Kidney epithelial cell (primary cell): ENCODE data around the gene ATP2A2. TPM values are rescaled to one million over a fixed set of nuclear protein-coding genes. Genes with fewer than 3 reads are reported as not detected.

Source experiments
- DNase-seq: peaks from one replicate; pipeline ENCODE4 v3.0.0-alpha.2; 2010; ENCODE audit warnings: low read depth
- H3K27me3 ChIP-seq: 2 replicates; pipeline ENCODE4 v1.6.0; 2011; ENCODE audit warnings: low read length; ENCODE audit not compliant: control insufficient read depth, insufficient read depth
- H3K36me3 ChIP-seq: 2 replicates; pipeline ENCODE4 v1.5.1; 2011; ENCODE audit warnings: low read length; ENCODE audit not compliant: control insufficient read depth, insufficient read depth
- H3K4me3 ChIP-seq: 2 replicates; pipeline ENCODE4 v1.5.1; 2011; ENCODE audit warnings: low read depth, mild to moderate bottlenecking, control low read depth, low read length
- total RNA-seq: library from RNA; depleted of rRNA; stranded (reverse); fragments of >200 nt; gene quantifications from 2 replicates; pipeline ENCODE4 v1.2.3, GENCODE V29; 2015
- TF ChIP-seq, protein P1 (sequence below): IDR thresholded peaks from 2 replicates; pipeline ENCODE4 v1.5.1; 2011; ENCODE audit warnings: mild to moderate bottlenecking, moderate library complexity, low read length, control low read depth, inconsistent platforms; ENCODE audit not compliant: insufficient read depth, poor library complexity, severe bottlenecking

Gene ATP2A2
- total RNA-seq, 1 donor from 2014 or later = 128 TPM

DNA sequence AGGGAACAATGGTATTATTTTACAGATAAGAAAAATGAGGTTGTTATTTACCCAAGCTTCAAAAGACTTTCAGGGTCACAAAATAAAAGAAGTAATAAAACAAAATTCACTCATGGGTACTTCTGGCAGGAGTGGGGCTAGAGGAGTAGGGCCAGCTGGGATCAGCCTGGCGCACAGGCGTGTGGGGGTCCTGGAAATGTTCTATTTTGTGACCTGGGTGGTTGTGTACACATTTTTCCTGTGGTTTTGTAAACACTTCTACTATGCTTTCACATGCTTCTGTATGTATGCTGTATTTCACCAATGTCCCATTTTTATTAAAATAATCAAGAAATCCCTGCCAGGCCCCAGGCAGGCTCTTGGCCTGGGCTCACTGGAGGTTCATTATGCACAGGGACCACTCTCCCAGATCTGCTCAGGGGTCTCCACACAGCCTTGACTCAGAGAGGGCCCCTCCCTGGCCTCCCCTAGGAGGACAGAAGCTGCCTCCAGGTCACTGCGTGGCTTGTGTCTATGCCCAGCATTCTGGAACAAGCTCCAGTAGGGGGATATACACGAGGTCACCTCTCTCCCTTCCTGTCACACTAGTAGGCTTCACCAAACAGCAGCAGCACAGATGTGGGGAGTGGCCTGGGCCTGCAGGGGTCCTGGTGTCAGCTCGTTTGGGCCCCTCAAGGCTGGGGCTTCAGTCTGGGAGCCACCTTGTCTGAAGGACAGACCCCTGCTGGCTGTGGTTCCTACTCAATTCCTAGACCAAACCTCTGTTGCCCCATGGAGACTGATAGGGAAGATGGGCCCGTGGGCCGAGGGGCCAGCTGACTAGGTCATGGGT lies 84.7 kb downstream of the ATP2A2 start:
- H3K4me3 ChIP-seq = no peak overlapping the region

DNA sequence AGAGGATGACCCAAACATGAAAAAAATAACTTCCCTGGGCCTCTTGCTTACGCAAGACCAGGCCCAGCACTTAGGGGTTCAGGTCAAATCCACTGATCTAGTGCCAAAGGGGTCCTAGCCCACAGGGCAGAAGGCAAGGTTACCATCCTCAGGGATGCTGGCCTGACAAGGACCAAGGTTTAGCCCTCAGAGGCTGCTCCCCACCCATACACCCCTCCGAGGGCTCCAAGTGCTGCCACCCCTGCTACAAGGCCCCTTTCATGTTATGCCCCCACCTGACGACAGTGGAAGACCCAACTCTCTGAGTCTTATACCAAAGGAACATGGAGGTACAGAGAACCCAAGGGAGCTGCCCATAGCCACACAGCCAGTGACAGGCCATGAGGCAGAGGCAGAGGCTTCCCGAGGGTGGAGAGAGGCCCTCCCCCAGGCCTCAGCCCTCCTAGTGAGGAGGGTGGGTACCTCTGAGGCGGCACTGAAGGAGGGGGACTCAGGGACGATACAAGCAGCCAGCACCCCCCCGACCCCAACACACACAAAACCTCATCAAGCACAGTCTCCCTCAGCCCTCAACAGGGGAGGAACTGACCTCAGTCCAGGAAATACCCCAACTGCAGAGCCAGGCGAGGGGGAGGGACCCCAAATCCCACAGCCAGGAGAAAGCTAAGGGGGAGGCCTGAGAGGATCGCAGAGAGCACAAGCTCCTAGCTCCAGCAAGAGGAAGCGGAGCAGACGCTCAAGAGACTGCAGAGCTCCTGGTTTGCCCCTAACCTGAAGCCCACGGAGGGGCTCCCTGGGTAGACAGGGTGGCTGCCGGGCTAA lies 85.5 kb downstream of the ATP2A2 start:
- Histone ChIP-seq H3K4me3 (no peak overlapping the region), H3K27me3 (no peaks in the 10 kb centered on the region), H3K36me3 (no peaks in the 10 kb centered on the region)
- DNase-seq = no peak
- TF ChIP-seq, protein P1, sequence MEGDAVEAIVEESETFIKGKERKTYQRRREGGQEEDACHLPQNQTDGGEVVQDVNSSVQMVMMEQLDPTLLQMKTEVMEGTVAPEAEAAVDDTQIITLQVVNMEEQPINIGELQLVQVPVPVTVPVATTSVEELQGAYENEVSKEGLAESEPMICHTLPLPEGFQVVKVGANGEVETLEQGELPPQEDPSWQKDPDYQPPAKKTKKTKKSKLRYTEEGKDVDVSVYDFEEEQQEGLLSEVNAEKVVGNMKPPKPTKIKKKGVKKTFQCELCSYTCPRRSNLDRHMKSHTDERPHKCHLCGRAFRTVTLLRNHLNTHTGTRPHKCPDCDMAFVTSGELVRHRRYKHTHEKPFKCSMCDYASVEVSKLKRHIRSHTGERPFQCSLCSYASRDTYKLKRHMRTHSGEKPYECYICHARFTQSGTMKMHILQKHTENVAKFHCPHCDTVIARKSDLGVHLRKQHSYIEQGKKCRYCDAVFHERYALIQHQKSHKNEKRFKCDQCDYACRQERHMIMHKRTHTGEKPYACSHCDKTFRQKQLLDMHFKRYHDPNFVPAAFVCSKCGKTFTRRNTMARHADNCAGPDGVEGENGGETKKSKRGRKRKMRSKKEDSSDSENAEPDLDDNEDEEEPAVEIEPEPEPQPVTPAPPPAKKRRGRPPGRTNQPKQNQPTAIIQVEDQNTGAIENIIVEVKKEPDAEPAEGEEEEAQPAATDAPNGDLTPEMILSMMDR = no peak

More for the DNA sequence above, 84.7 kb downstream of the ATP2A2 start:
- no peaks in the 10 kb centered on the region for H3K27me3 ChIP-seq
- H3K36me3 ChIP-seq = no peaks in the 10 kb centered on the region
- TF ChIP-seq, protein P1 = no peak
- no peak for DNase-seq

DNA sequence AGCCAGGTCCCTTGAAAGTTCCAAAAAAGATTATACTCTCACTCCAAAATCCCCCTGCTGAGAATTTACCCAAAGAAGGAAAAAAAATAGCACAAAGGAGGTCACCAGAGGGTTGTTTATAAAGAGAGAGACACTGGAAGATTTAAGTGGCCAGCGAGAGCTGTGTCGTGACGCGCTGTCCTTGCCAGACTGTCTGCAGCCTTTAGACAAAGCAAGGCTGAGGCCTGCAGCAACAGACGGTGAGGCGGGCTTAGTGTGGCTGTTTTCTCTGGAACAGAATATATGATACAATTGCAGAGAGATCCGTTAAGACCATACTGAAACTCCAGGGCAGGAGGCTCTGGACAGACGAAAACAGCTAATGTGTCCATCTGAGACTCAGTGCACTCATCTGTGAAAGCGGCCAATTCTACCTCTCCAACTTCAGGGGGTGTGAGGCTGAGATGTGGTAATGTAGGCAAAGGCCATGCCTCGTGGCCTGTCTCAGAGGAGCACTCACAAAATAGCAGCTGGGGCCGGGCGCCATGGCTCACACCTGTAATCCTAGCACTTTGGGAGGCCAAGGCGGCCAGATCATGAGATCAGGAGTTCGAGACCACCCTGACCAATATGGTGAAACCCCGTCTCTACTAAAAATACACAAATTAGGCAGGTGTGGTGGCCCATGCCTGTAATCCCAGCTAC lies 86.3 kb downstream of the ATP2A2 start:
- Histone ChIP-seq H3K4me3 (no peak overlapping the region), H3K36me3 (no peaks in the 10 kb centered on the region), H3K27me3 (no peaks in the 10 kb centered on the region)
- no peak for DNase-seq
- TF ChIP-seq, protein P1 = no peak

DNA sequence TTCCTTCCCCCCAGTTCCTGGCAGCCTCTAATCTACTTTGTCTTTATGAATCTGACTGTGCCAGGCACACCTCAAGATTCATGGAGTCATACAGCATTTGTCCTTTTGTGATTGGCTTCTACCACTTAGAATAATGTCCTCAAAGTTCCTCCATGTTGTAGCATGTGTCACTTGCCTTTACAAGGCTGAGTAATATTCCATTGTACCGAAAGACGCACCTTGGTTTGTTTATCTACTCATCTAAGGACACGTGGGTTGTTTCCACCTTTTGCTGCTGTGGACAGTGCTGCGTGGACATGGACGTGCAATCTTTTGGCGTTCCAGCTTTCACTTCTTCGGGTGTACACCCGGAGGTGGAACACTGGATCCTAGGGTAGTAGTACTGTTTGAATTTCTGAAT lies 88.9 kb downstream of the ATP2A2 start:
- H3K27me3 ChIP-seq = no peaks in the 10 kb centered on the region
- DNase-seq = no peak
- TF ChIP-seq, protein P1 = no peak
- H3K36me3 ChIP-seq = no peaks in the 10 kb centered on the region
- no peak overlapping the region for H3K4me3 ChIP-seq

DNA sequence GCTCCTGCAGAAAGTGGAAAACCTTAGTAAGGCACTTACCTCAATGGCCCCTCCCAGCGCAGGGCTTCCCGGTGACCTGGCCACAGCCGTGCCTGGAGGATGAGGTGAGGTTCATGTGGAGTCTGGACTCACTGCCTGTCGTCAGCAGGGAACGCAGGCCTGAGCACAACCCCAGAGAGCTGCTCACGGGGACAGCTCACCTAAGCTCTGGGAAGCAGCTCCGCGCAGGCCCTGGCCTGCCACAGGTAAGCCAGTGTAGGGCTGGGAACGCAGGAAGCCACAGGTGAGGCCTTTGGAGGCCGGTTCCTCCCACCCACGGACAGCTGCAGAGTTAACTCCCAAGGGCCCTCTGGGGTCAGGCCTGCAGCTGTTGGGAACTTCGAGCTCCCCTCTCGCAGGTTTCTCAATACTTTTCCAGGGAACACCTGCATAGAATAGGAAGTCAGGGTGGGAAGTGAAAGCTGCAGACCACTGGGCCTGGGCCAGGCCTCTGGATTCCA lies 89.7 kb downstream of the ATP2A2 start:
- Histone ChIP-seq H3K27me3 (no peaks in the 10 kb centered on the region), H3K4me3 (no peak overlapping the region), H3K36me3 (peaks cover 2% of the 10 kb centered on the region)
- no peak for DNase-seq
- TF ChIP-seq, protein P1 = no peak
